Prostate gland (tissue), 2 donors: ENCODE results near the gene RAB5IF.

ENCODE experiments used
- POLR2A ChIP-seq: fragments of 450-650 bp; IDR thresholded peaks from one replicate; pipeline ENCODE4 v1.6.1; 2016; ENCODE audit warnings: antibody characterized with exemption, mild to moderate bottlenecking
- POLR2AphosphoS5 ChIP-seq: sonication (generic); formaldehyde crosslinking; IDR thresholded peaks from one replicate; pipeline ENCODE4 v1.6.1; 2017; ENCODE audit warnings: antibody characterized with exemption
- TF ChIP-seq, protein P1 (sequence below), 4 experiments: fragments of 200-600 bp in 2 of 4; fragments of 450-650 bp in 2 of 4; sonication (generic) in 2 of 4; IDR thresholded peaks; 1 replicate in 3 of 4; 2 replicates in 1 of 4; pipeline ENCODE4 v1.5.1; 2016 to 2019; ENCODE audit warnings: antibody characterized with exemption in 4 of 4, mild to moderate bottlenecking in 2 of 4, moderate library complexity in 2 of 4

DNA sequence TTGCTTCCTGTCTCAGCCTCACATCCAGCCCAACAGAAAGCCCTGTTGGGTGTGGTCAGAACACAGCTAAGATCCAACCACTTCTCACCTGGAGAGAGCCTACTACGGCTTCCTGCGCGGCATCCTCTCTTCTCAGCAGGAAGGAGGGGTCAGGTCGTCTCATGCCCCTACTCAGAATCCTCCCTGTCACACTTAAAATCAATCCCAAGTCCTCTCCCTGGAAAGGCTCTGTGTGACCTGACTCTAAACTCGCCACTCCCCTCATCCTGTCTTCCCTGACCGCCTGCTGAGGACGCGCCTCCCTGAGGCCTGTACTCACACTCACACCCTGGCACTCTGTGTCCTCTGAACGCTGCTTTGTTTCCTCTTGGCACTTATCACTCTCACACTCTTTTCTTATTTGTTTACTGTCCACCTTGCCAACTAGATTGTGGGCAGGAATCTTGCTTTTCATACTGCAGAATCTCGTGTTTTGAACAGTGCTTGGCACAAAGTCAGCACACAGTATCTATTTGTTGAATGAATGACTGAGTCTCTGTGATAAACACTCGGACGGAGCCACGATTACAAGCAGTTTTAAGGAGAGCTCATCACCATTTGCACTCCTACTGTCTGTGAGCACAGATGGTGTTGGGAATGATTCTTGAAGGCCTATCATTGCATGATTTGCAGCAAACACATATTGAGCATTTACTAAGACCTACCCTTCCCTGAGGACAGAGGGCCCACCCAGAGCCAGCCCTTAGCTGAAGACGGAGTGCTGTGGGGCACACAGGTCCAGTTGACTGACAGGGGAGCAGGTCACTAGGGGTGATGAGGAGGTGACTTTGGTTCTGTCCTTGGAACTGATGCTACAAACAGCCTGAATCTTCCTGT lies 18.7 kb downstream of the RAB5IF start:
- TF ChIP-seq, protein P1, sequence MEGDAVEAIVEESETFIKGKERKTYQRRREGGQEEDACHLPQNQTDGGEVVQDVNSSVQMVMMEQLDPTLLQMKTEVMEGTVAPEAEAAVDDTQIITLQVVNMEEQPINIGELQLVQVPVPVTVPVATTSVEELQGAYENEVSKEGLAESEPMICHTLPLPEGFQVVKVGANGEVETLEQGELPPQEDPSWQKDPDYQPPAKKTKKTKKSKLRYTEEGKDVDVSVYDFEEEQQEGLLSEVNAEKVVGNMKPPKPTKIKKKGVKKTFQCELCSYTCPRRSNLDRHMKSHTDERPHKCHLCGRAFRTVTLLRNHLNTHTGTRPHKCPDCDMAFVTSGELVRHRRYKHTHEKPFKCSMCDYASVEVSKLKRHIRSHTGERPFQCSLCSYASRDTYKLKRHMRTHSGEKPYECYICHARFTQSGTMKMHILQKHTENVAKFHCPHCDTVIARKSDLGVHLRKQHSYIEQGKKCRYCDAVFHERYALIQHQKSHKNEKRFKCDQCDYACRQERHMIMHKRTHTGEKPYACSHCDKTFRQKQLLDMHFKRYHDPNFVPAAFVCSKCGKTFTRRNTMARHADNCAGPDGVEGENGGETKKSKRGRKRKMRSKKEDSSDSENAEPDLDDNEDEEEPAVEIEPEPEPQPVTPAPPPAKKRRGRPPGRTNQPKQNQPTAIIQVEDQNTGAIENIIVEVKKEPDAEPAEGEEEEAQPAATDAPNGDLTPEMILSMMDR (IDR thresholded peaks at IDR 0.05) = no peak
- TF ChIP-seq POLR2AphosphoS5 (peak; percentile 71), POLR2A (no peak)
